GM18868 (cell line): ENCODE results near the gene RNF121.

Experiments
- ATAC-seq: cut with Tn5 transposase; IDR thresholded peaks from one replicate; pipeline ENCODE4 v1.9.1; 2021; ENCODE audit warnings: mild to moderate bottlenecking, moderate library complexity; ENCODE audit not compliant: unreplicated experiment

Gene RNF121

DNA sequence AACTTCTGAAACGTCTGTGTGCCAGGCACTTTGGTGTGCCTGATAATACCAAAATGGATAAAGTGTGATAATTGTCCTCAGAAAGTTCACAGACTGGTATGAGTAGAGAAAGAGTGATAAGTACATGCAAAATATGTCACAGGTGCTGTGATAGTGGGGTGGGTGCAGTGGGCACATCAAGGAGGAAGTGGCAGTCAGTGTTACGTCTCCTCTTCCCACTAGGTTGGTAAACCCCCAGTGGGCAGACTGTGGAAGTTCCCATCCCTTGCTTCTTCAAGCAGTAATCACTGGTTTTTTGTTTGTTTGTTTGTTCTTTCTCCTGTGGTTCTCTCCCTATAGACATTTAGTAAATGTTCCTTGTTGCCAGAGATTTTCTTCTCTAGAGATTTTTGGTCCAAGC, 5.4 kb downstream of the RNF121 start:
- ATAC-seq = peak; percentile 41

DNA sequence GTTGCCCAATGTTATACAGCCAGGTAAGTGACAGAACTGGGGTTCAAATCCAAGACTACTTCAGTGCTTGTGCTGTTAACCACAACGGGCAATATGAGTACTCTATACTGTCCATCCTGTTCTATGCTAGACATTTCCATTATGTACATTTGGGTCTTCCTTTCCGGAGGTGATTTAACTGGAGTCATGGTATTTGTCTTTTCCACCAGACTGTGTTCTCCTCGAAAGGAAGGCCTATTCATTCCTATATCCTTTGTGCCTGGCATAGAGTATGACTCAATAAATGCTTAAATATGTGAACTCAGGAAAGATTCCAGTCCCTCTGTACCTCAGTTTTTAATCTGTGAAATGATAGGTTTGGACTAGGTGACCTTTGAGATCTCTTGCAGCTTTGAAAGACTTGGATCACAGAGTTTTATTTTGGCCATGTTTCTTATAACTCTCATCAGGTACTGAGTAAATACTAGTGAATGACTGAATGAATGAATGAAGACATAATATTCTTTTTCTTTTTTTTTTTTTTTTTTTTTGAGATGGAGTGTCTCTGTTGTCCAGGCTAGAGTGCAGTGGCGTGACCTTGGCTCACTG, 6.6 kb downstream of the RNF121 start:
- no peak for ATAC-seq

DNA sequence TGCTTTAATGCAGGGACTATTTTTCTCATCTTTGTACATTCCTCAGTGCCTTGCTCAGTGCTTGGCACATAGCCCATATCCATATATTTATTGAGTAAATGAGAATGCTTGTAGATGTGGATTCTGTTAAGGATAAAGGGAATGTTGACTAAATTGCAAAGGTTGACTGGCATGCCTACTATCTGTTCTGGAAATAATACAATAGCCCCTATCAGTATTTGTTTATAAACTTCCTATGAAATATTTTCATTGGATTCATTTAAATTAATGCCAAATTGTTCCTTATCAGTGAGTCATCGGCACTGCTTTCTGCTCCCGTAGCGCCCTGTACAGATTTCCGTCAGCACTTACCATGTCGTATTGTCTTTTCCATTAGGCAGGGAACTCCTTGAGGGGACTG, 8.0 kb downstream of the RNF121 start:
- ATAC-seq = no peak

- no peak for ATAC-seq
Measured at GRCh38 chr11:71937826-71938225, 9.0 kb downstream of the RNF121 start.

- no peak for ATAC-seq
Measured at GRCh38 chr11:71940561-71941219, 11.8 kb downstream of the RNF121 start.

GRCh38 chr11:71946144-71946571, 17.3 kb downstream of the RNF121 start:
- no peak for ATAC-seq

DNA sequence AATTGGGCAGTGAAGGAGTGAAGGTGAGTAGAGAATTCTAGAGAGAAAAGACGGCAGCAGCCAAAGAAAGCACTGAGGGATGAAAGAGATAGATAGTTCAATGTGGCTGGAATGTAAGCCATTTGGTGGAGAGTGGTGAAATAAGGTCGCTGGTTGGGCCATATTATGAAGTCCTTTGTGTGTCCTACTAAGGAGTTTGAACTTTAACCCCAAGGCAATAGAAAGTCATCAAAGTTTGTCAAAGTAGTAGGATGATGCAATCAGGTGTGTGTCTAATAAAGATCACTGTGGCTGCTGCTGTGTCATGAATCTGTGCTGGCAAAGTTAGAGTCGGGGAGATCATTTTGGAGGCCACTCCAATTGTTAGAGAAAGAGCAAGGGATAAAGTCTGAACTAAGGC, 18.7 kb downstream of the RNF121 start:
- ATAC-seq = no peak

GRCh38 chr11:71948314-71949027, 19.6 kb downstream of the RNF121 start:
- ATAC-seq = no peak

DNA sequence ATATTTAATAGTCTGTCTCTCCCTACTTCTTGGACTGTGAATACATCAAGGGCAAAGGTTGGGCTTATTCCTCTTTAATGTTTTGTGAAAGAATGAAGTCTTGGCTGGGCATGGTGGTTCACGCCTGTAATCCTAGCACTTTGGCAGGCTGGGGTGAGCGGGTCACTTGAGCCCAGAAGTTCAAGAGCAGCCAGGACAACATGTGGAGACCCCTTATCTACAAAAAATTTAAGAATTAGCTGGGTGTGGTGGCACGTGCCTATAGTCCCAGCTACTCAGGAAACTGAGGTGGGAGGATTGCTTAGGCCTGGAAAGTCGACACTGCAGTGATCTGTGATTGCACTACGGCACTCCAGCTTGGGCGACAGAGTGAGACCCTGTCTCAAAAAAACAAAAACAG, 20.2 kb downstream of the RNF121 start:
- no peak for ATAC-seq

GRCh38 chr11:71951741-71952310, 23.0 kb downstream of the RNF121 start:
- ATAC-seq = no peak

- no peak for ATAC-seq
Measured at GRCh38 chr11:71955898-71956456, 27.1 kb downstream of the RNF121 start.

DNA sequence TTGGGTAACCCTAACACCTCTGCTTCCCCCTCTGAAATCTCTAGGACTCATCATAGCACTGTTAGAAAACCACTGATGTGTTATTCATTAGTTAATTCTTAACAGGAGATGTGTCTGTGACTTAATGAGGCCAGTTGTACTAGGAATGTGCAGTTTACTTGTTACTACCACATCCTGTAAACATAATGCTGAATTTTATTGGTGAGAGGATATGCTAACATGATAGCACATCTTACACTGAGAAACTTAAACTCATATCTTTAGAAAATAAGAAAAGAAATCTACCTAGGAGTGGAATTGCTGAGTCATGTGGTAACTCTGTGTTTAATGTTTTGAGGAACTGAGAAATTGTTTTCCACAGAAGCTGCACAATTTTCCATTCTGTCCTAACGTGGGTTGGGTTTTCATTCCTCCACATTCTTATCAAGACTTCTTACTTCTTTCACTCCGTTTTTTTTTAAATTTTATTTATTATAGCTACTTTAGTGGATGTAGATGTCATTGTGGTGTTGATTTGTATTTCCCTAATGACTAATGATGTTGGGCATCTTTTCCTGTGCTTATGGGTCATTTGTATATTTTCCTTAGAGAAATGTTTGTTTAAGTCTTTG, 33.7 kb downstream of the RNF121 start:
- ATAC-seq = no peak

GRCh38 chr11:71963468-71963867, 34.6 kb downstream of the RNF121 start:
- ATAC-seq = no peak

DNA sequence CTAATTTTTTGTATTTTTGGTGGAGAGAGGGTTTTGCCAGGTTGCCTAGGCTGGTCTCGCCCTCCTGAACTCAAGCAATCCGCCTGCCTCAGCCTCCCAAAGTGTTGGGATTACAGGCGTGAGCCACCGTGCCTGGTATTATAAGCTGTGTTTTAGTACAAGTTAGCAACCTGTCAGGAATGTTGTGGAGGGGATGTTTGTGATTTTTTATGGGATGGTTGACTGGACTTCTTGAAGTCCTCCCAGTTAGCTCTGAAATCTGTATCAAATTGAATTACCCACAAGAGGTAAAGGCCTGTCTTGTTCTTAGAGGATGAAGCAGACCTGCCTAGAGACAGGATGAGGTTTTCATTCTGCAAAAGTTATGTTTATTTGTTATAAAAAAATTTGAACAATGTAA, 35.8 kb downstream of the RNF121 start:
- no peak for ATAC-seq

GRCh38 chr11:71971680-71972079, 42.8 kb downstream of the RNF121 start:
- ATAC-seq = no peak

GRCh38 chr11:71976551-71976950, 47.7 kb downstream of the RNF121 start:
- ATAC-seq = no peak

DNA sequence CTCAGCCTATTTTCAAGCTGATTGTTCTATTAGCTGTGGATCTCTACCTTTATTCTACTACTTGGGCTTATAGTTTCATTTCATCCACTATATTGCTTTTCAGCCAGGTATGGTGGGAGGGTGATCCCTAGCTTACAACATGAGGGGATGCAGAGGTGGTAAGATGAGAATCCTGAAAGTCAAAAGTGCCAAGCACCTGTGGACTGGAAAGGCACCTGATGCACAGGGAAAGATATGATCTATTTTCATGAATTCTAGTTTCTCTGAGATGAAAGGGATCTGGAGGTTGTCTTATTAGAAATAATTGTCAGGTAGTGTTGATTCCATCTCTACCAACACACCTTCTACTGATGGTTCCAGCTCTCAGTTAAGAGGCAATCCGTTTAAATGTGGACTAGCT, 48.2 kb downstream of the RNF121 start:
- ATAC-seq = no peak

GRCh38 chr11:71977743-71978418, 49.0 kb downstream of the RNF121 start:
- ATAC-seq = peak; percentile 78

GRCh38 chr11:71979094-71979493, 50.2 kb downstream of the RNF121 start:
- ATAC-seq = no peak

GRCh38 chr11:71979602-71980001, 50.8 kb downstream of the RNF121 start:
- ATAC-seq = no peak

- ATAC-seq = no peak
Measured at GRCh38 chr11:71986131-71986530, 57.3 kb downstream of the RNF121 start.
